ENCODE data around the gene PRR14. TPM values are rescaled to one million over a fixed set of nuclear protein-coding genes. Genes with fewer than 3 reads are reported as not detected.
"Not testable (repeated sequence)": the region's sequence is repeated elsewhere in the genome, so short reads cannot be mapped to it uniquely, and the experiment has no call there.

Gene PRR14
- total and polyA plus RNA-seq, 2 donors = 14.3 to 139 TPM

- H3K4me3 ChIP-seq (ENCODE audit: low read length in 2 of 2) = no peak overlapping the region
- DNase-seq (ENCODE audit: low read depth in 6 of 9, low spot score in 9 of 9) = no peak
- 98% methylated on average over 9 of the region's 9 CpGs for WGBS
- no peaks in the 10 kb centered on the region for H3K27me3 ChIP-seq (ENCODE audit: control insufficient read depth in 2 of 2, insufficient read depth in 1 of 2, low read length in 1 of 2)
- H3K4me1 ChIP-seq (ENCODE audit: control insufficient read depth in 2 of 2, insufficient read depth in 2 of 2, low read length in 2 of 2) = peaks cover 11 to 26% of the 10 kb centered on the region in 2 donors
- no peak overlapping the region for H3K27ac ChIP-seq (ENCODE audit: low read depth in 1 of 2, low read length in 1 of 2)
- peaks cover 45 to 54% of the 10 kb centered on the region in 2 donors for H3K36me3 ChIP-seq (ENCODE audit: control insufficient read depth in 2 of 2, insufficient read depth in 2 of 2, low read length in 1 of 2)
- no peaks in the 10 kb centered on the region for H3K9me3 ChIP-seq (ENCODE audit: control insufficient read depth in 2 of 2, insufficient read depth in 1 of 2, low read length in 1 of 2)
These were observed 49.7 kb downstream of the PRR14 start for GRCh38 chr16:30700491-30700890.

GRCh38 chr16:30700971-30701370 is 50.2 kb downstream of the PRR14 start:
- H3K36me3 ChIP-seq (ENCODE audit: control insufficient read depth in 2 of 2, insufficient read depth in 2 of 2, low read length in 1 of 2) = peaks cover 49 to 58% of the 10 kb centered on the region in 2 donors
- 95% methylated on average over 5 of the region's 5 CpGs for WGBS
- H3K4me1 ChIP-seq (ENCODE audit: control insufficient read depth in 2 of 2, insufficient read depth in 2 of 2, low read length in 2 of 2) = peaks cover 11 to 26% of the 10 kb centered on the region in 2 donors
- H3K27ac ChIP-seq (ENCODE audit: low read depth in 1 of 2, low read length in 1 of 2) = no peak overlapping the region
- DNase-seq (ENCODE audit: low read depth in 6 of 9, low spot score in 9 of 9) = no peak
- H3K4me3 ChIP-seq (ENCODE audit: low read length in 2 of 2) = no peak overlapping the region
- H3K27me3 ChIP-seq (ENCODE audit: control insufficient read depth in 2 of 2, insufficient read depth in 1 of 2, low read length in 1 of 2) = no peaks in the 10 kb centered on the region
- no peaks in the 10 kb centered on the region for H3K9me3 ChIP-seq (ENCODE audit: control insufficient read depth in 2 of 2, insufficient read depth in 1 of 2, low read length in 1 of 2)

GRCh38 chr16:30703071-30703470 is 52.3 kb downstream of the PRR14 start:
- H3K27me3 ChIP-seq (ENCODE audit: control insufficient read depth in 2 of 2, insufficient read depth in 1 of 2, low read length in 1 of 2); H3K27ac ChIP-seq (ENCODE audit: low read depth in 1 of 2, low read length in 1 of 2); H3K4me3 ChIP-seq (ENCODE audit: low read length in 2 of 2); H3K9me3 ChIP-seq (ENCODE audit: control insufficient read depth in 2 of 2, insufficient read depth in 1 of 2, low read length in 1 of 2); DNase-seq (ENCODE audit: low read depth in 6 of 9, low spot score in 9 of 9): not testable (repeated sequence)
- WGBS = 98% methylated on average over 12 of the region's 12 CpGs
- H3K36me3 ChIP-seq (ENCODE audit: control insufficient read depth in 2 of 2, insufficient read depth in 2 of 2, low read length in 1 of 2) = peaks cover 67 to 79% of the 10 kb centered on the region in 2 donors
- peaks cover 7 to 17% of the 10 kb centered on the region in 2 donors for H3K4me1 ChIP-seq (ENCODE audit: control insufficient read depth in 2 of 2, insufficient read depth in 2 of 2, low read length in 2 of 2)

- H3K36me3 ChIP-seq (ENCODE audit: control insufficient read depth in 2 of 2, insufficient read depth in 2 of 2, low read length in 1 of 2) = peaks cover 76 to 87% of the 10 kb centered on the region in 2 donors
- H3K4me3 ChIP-seq (ENCODE audit: low read length in 2 of 2) = no peak overlapping the region
- H3K9me3 ChIP-seq (ENCODE audit: control insufficient read depth in 2 of 2, insufficient read depth in 1 of 2, low read length in 1 of 2) = no peaks in the 10 kb centered on the region
- WGBS = 98% methylated on average over 10 of the region's 10 CpGs
- H3K4me1 ChIP-seq (ENCODE audit: control insufficient read depth in 2 of 2, insufficient read depth in 2 of 2, low read length in 2 of 2) = peaks cover 7 to 17% of the 10 kb centered on the region in 2 donors
- H3K27ac ChIP-seq (ENCODE audit: low read depth in 1 of 2, low read length in 1 of 2) = no peak overlapping the region
- H3K27me3 ChIP-seq (ENCODE audit: control insufficient read depth in 2 of 2, insufficient read depth in 1 of 2, low read length in 1 of 2) = no peaks in the 10 kb centered on the region
- DNase-seq (ENCODE audit: low read depth in 6 of 9, low spot score in 9 of 9) = no peak
These were observed 53.2 kb downstream of the PRR14 start for GRCh38 chr16:30703971-30704370.

Other genes starting within 250 kb of the PRR14 start
- 4.1 TPM for gene ZNF771, start 243.4 kb upstream of the PRR14 start, total RNA-seq
- gene ZNF771, start 243.4 kb upstream of the PRR14 start, polyA plus RNA-seq = 3.7 TPM
- gene DCTPP1, start 220.9 kb upstream of the PRR14 start, total RNA-seq = 27.4 TPM
- 20.6 TPM for gene DCTPP1, start 220.9 kb upstream of the PRR14 start, polyA plus RNA-seq
- gene SEPHS2, start 205.1 kb upstream of the PRR14 start, total RNA-seq = 15.2 TPM
- 63.9 TPM for gene SEPHS2, start 205.1 kb upstream of the PRR14 start, polyA plus RNA-seq
- gene ITGAL, start 178.2 kb upstream of the PRR14 start, total RNA-seq = 48.6 TPM
- 51.3 TPM for gene ITGAL, start 178.2 kb upstream of the PRR14 start, polyA plus RNA-seq
- gene ZNF768, start 124.4 kb upstream of the PRR14 start, total RNA-seq = 10.5 TPM
- gene ZNF768, start 124.4 kb upstream of the PRR14 start, polyA plus RNA-seq = 20.4 TPM
- gene ZNF747, start 116.1 kb upstream of the PRR14 start, total RNA-seq = 7.3 TPM
- 9.8 TPM for gene ZNF747, start 116.1 kb upstream of the PRR14 start, polyA plus RNA-seq
- 5.7 TPM for gene ZNF764, start 92.6 kb upstream of the PRR14 start, total RNA-seq
- 8.3 TPM for gene ZNF764, start 92.6 kb upstream of the PRR14 start, polyA plus RNA-seq
- gene ZNF688, start 79.2 kb upstream of the PRR14 start, total RNA-seq = 17.5 TPM
- gene ZNF688, start 79.2 kb upstream of the PRR14 start, polyA plus RNA-seq = 38.1 TPM
- 5.0 TPM for gene ZNF785, start 65.3 kb upstream of the PRR14 start, total RNA-seq
- 7.8 TPM for gene ZNF785, start 65.3 kb upstream of the PRR14 start, polyA plus RNA-seq
- gene ZNF689, start 40.6 kb upstream of the PRR14 start, total RNA-seq = 7.3 TPM
- 4.3 TPM for gene ZNF689, start 40.6 kb upstream of the PRR14 start, polyA plus RNA-seq
- 19.0 TPM for gene FBRS, start 7.5 kb downstream of the PRR14 start, total RNA-seq
- 60.8 TPM for gene FBRS, start 7.5 kb downstream of the PRR14 start, polyA plus RNA-seq
- gene SRCAP, start 48.2 kb downstream of the PRR14 start, total RNA-seq = 6.1 TPM
- gene SRCAP, start 48.2 kb downstream of the PRR14 start, polyA plus RNA-seq = 8.8 TPM
- gene PHKG2, start 97.5 kb downstream of the PRR14 start, total RNA-seq = 22.1 TPM
- 53.8 TPM for gene PHKG2, start 97.5 kb downstream of the PRR14 start, polyA plus RNA-seq
- 4.8 TPM for gene CFAP119, start 111.1 kb downstream of the PRR14 start, total RNA-seq
- 19.6 TPM for gene CFAP119, start 111.1 kb downstream of the PRR14 start, polyA plus RNA-seq
- gene RNF40, start 111.4 kb downstream of the PRR14 start, total RNA-seq = 42.4 TPM
- 74.8 TPM for gene RNF40, start 111.4 kb downstream of the PRR14 start, polyA plus RNA-seq
- gene ZNF629, start 136.2 kb downstream of the PRR14 start, total RNA-seq = 5.0 TPM
- gene ZNF629, start 136.2 kb downstream of the PRR14 start, polyA plus RNA-seq = 4.6 TPM
- 26.7 TPM for gene BCL7C, start 243.1 kb downstream of the PRR14 start, total RNA-seq
- 29.2 TPM for gene BCL7C, start 243.1 kb downstream of the PRR14 start, polyA plus RNA-seq
- 0.38 TPM for gene CTF1, start 245.7 kb downstream of the PRR14 start, total RNA-seq
- gene CTF1, start 245.7 kb downstream of the PRR14 start, polyA plus RNA-seq = 3.8 TPM

All from thymus (tissue), 11 donors.